Astrocyte (in vitro differentiated cells and primary cell): Measurements from ENCODE around the gene AGAP6.
"Not testable (repeated sequence)": the region's sequence is repeated elsewhere in the genome, so short reads cannot be mapped to it uniquely, and the experiment has no call there.

ENCODE experiments used
- CTCF ChIP-seq: IDR thresholded peaks from 2 replicates; pipeline ENCODE4 v1.5.1; 2011; ENCODE audit warnings: low read depth, mild to moderate bottlenecking, inconsistent platforms, low read length, moderate library complexity; ENCODE audit not compliant: insufficient read depth
- EZH2 ChIP-seq: IDR thresholded peaks from 2 replicates; pipeline ENCODE4 v1.6.1; 2012; ENCODE audit warnings: mild to moderate bottlenecking, low read length, inconsistent platforms; ENCODE audit not compliant: insufficient read depth

- TF ChIP-seq CTCF, EZH2: not testable (repeated sequence)
These were observed 27.5 kb downstream of the AGAP6 start for GRCh38 chr10:50015596-50016220.
